Astrocyte (in vitro differentiated cells and primary cell): Measurements from ENCODE around the gene RIPOR3. TPM values are rescaled to one million over a fixed set of nuclear protein-coding genes. Genes with fewer than 3 reads are reported as not detected.

ENCODE experiments used
- DNase-seq: peaks from one replicate; pipeline ENCODE4 v3.0.0-alpha.2; 2010; ENCODE audit warnings: low read depth
- FAIRE-seq: peaks from 2 replicates; lab custom pipeline; 2011; peaks lifted over from hg19 to GRCh38; lab: Jason Lieb, UNC
- H2AFZ ChIP-seq: 2 replicates; pipeline ENCODE4 v1.6.0; 2012; ENCODE audit warnings: low read depth, low read length, inconsistent platforms
- H3K27ac ChIP-seq: 2 replicates; pipeline ENCODE4 v1.5.1; 2011; ENCODE audit warnings: low read depth, low read length, inconsistent platforms
- H3K27me3 ChIP-seq: 2 replicates; pipeline ENCODE4 v1.6.0; 2011; ENCODE audit warnings: low read length, inconsistent platforms; ENCODE audit not compliant: insufficient read depth
- H3K36me3 ChIP-seq: 2 replicates; pipeline ENCODE4 v1.5.1; 2011; ENCODE audit warnings: low read length, inconsistent platforms; ENCODE audit not compliant: insufficient read depth
- H3K4me1 ChIP-seq: 2 replicates; pipeline ENCODE4 v1.5.1; 2011; ENCODE audit warnings: low read length, inconsistent platforms; ENCODE audit not compliant: insufficient read depth
- H3K4me2 ChIP-seq: 2 replicates; pipeline ENCODE4 v1.6.0; 2012; ENCODE audit warnings: low read length, inconsistent platforms
- H3K4me3 ChIP-seq: 2 replicates; pipeline ENCODE4 v1.5.1; 2011; ENCODE audit warnings: low read depth, mild to moderate bottlenecking, low read length, inconsistent platforms; ENCODE audit not compliant: insufficient read depth
- H3K79me2 ChIP-seq: 2 replicates; pipeline ENCODE4 v1.6.0; 2012; ENCODE audit warnings: mild to moderate bottlenecking, low read length, inconsistent platforms; ENCODE audit not compliant: insufficient read depth
- H3K9ac ChIP-seq: 2 replicates; pipeline ENCODE4 v1.6.0; 2012; ENCODE audit warnings: mild to moderate bottlenecking, low read length, inconsistent platforms
- H3K9me3 ChIP-seq: 2 replicates; pipeline ENCODE4 v1.5.1; 2012; ENCODE audit warnings: low read depth, mild to moderate bottlenecking, low read length, inconsistent platforms; ENCODE audit not compliant: insufficient read depth
- H4K20me1 ChIP-seq: 2 replicates; pipeline ENCODE4 v1.6.0; 2012; ENCODE audit warnings: low read length, inconsistent platforms; ENCODE audit not compliant: insufficient read depth
- H3K27ac Mint-ChIP-seq: one replicate; pipeline ENCODE4 v1.8.0; 2021; ENCODE audit warnings: mild to moderate bottlenecking, mixed read lengths; ENCODE audit not compliant: unreplicated experiment
- H3K27me3 Mint-ChIP-seq: one replicate; pipeline ENCODE4 v1.8.0; 2021; ENCODE audit warnings: low read depth, mixed read lengths; ENCODE audit not compliant: unreplicated experiment
- H3K36me3 Mint-ChIP-seq: one replicate; pipeline ENCODE4 v1.8.0; 2021; ENCODE audit warnings: low read depth, mixed read lengths; ENCODE audit not compliant: unreplicated experiment
- H3K4me1 Mint-ChIP-seq: one replicate; pipeline ENCODE4 v1.8.0; 2021; ENCODE audit warnings: low read depth, mixed read lengths; ENCODE audit not compliant: unreplicated experiment
- H3K4me3 Mint-ChIP-seq: one replicate; pipeline ENCODE4 v1.8.0; 2021; ENCODE audit warnings: mild to moderate bottlenecking, moderate library complexity, mixed read lengths; ENCODE audit not compliant: unreplicated experiment
- H3K9me3 Mint-ChIP-seq: one replicate; pipeline ENCODE4 v1.8.0; 2021; ENCODE audit warnings: mild to moderate bottlenecking, mixed read lengths; ENCODE audit not compliant: unreplicated experiment
- CTCF ChIP-seq: IDR thresholded peaks from 2 replicates; pipeline ENCODE4 v1.5.1; 2011; ENCODE audit warnings: low read depth, mild to moderate bottlenecking, inconsistent platforms, low read length, moderate library complexity; ENCODE audit not compliant: insufficient read depth
- EZH2 ChIP-seq: IDR thresholded peaks from 2 replicates; pipeline ENCODE4 v1.6.1; 2012; ENCODE audit warnings: mild to moderate bottlenecking, low read length, inconsistent platforms; ENCODE audit not compliant: insufficient read depth
- total RNA-seq: library from RNA; stranded (reverse); gene quantifications from 2 replicates; pipeline ENCODE4 v1.2.1, GENCODE V29; 2021

The RIPOR3 gene
- total RNA-seq, 1 donor from 2014 or later, result 0.39 TPM

- peaks cover 3% of the 10 kb centered on the region for H3K27me3 ChIP-seq
- no peak overlapping the region for H3K4me2 ChIP-seq
- no peaks in the 10 kb centered on the region for H3K79me2 ChIP-seq
- H3K4me1 Mint-ChIP-seq, result no peaks in the 10 kb centered on the region
- DNase-seq, result no peak
- no peak for FAIRE-seq
- no peak overlapping the region for H3K9ac ChIP-seq
- no peak overlapping the region for H2AFZ ChIP-seq
- H4K20me1 ChIP-seq, result no peaks in the 10 kb centered on the region
- H3K4me3 Mint-ChIP-seq, result no peak overlapping the region
- no peak overlapping the region for H3K27ac Mint-ChIP-seq
- H3K9me3 Mint-ChIP-seq, result no peaks in the 10 kb centered on the region
- peaks cover 13% of the 10 kb centered on the region for H3K27me3 Mint-ChIP-seq
- TF ChIP-seq EZH2, result no peak
- TF ChIP-seq CTCF, result no peak
- H3K9me3 ChIP-seq, result no peaks in the 10 kb centered on the region
- no peak overlapping the region for H3K27ac ChIP-seq
- no peak overlapping the region for H3K4me3 ChIP-seq
- no peaks in the 10 kb centered on the region for H3K36me3 ChIP-seq
- no peaks in the 10 kb centered on the region for H3K4me1 ChIP-seq
- H3K36me3 Mint-ChIP-seq, result no peaks in the 10 kb centered on the region
These were observed 82.6 kb downstream of the RIPOR3 start for GRCh38 chr20:50608750-50609104.

- Mint-ChIP-seq H3K9me3 (no peaks in the 10 kb centered on the region), H3K36me3 (no peaks in the 10 kb centered on the region), H3K27me3 (peaks cover 13% of the 10 kb centered on the region), H3K27ac (no peak overlapping the region), H3K4me3 (no peak overlapping the region), H3K4me1 (no peaks in the 10 kb centered on the region)
- H3K4me3 ChIP-seq, result no peak overlapping the region
- TF ChIP-seq CTCF (no peak), EZH2 (no peak)
- no peak for DNase-seq
- H3K4me2 ChIP-seq, result no peak overlapping the region
- no peaks in the 10 kb centered on the region for H3K36me3 ChIP-seq
- no peaks in the 10 kb centered on the region for H3K79me2 ChIP-seq
- H3K27ac ChIP-seq, result no peak overlapping the region
- H3K4me1 ChIP-seq, result no peaks in the 10 kb centered on the region
- no peaks in the 10 kb centered on the region for H4K20me1 ChIP-seq
- H2AFZ ChIP-seq, result no peak overlapping the region
- no peak overlapping the region for H3K9ac ChIP-seq
- no peaks in the 10 kb centered on the region for H3K27me3 ChIP-seq
- no peaks in the 10 kb centered on the region for H3K9me3 ChIP-seq
- FAIRE-seq, result no peak
These were observed 83.2 kb downstream of the RIPOR3 start for GRCh38 chr20:50607850-50608749.

GRCh38 chr20:50607436-50607835, 83.9 kb downstream of the RIPOR3 start:
- H3K4me1 ChIP-seq, result no peaks in the 10 kb centered on the region
- H3K9me3 ChIP-seq, result no peaks in the 10 kb centered on the region
- no peak overlapping the region for H3K9ac ChIP-seq
- no peaks in the 10 kb centered on the region for H3K36me3 ChIP-seq
- no peaks in the 10 kb centered on the region for H4K20me1 ChIP-seq
- no peak overlapping the region for H3K4me3 ChIP-seq
- no peak overlapping the region for H3K4me2 ChIP-seq
- no peak for DNase-seq
- Mint-ChIP-seq H3K9me3 (no peaks in the 10 kb centered on the region), H3K36me3 (no peaks in the 10 kb centered on the region), H3K27ac (no peak overlapping the region), H3K27me3 (peaks cover 13% of the 10 kb centered on the region), H3K4me1 (no peaks in the 10 kb centered on the region), H3K4me3 (no peak overlapping the region)
- no peak overlapping the region for H2AFZ ChIP-seq
- no peak for TF ChIP-seq EZH2
- TF ChIP-seq CTCF, result no peak
- no peak overlapping the region for H3K27ac ChIP-seq
- FAIRE-seq, result no peak
- no peaks in the 10 kb centered on the region for H3K27me3 ChIP-seq
- H3K79me2 ChIP-seq, result no peaks in the 10 kb centered on the region
